Esophagus muscularis mucosa (tissue), 3 donors: ENCODE results near the gene POLD4.

Source experiments
- CTCF ChIP-seq, 3 experiments: fragments of 200-600 bp in 2 of 3; fragments of 450-650 bp in 1 of 3; sonication (generic) in 2 of 3; IDR thresholded peaks; one replicate each; pipeline ENCODE4 v1.5.1; 2017 to 2019; ENCODE audit warnings: antibody characterized with exemption in 3 of 3, mild to moderate bottlenecking in 2 of 3, moderate library complexity in 1 of 3
- POLR2A ChIP-seq: fragments of 450-650 bp; IDR thresholded peaks from one replicate; pipeline ENCODE4 v1.6.1; 2017; ENCODE audit warnings: antibody characterized with exemption, moderate library complexity, mild to moderate bottlenecking, low read depth
- POLR2AphosphoS5 ChIP-seq, 2 donors: sonication (generic); formaldehyde crosslinking; IDR thresholded peaks; one replicate each; pipeline ENCODE4 v1.6.1; 2017; ENCODE audit warnings: antibody characterized with exemption in 2 of 2

GRCh38 chr11:67395555-67396258 lies 42.4 kb upstream of the POLD4 start:
- TF ChIP-seq CTCF (IDR thresholded peaks at IDR 0.05) (no peak), POLR2A (no peak), POLR2AphosphoS5 (IDR thresholded peaks at IDR 0.05) (no peak)
